Measurements from ENCODE around the gene TALDO1. TPM values are rescaled to one million over a fixed set of nuclear protein-coding genes. Genes with fewer than 3 reads are reported as not detected.
A peak's percentile ranks its signal among the peaks of the same experiment; 100 is the strongest.

TALDO1 gene
- total RNA-seq, 1 experiment from 2014 or later = 379 TPM

GRCh38 chr11:809287-810039 is 62.2 kb downstream of the TALDO1 start, which contains the start of gene RPLP2:
RPLP2 (plus strand) TSS chr11:809967; CDS start chr11:810235, 268 bp downstream.
- TF ChIP-seq CTCF (IDR thresholded peaks at IDR 0.05; ENCODE audit: unreplicated experiment) = no peak
- intact Hi-C loops (cut with micrococcal nuclease; ENCODE audit: unreplicated experiment) = no loop called here
- peak; percentile 97 for DNase-seq

GRCh38 chr11:810040-810567 is 62.8 kb downstream of the TALDO1 start:
- H3K9me3 Mint-ChIP-seq (ENCODE audit: low read depth, unreplicated experiment) = no peaks in the 10 kb centered on the region
- CTCF ChIA-PET = interaction anchor here (0.7 to 0.8 kb wide), 2 partner anchors 9 kb away, joined by 5 read pairs; no protein-coding TSS in a partner anchor
- TF ChIP-seq CTCF (IDR thresholded peaks at IDR 0.05; ENCODE audit: unreplicated experiment) = no peak
- no peak for DNase-seq
- intact Hi-C loops (cut with micrococcal nuclease; ENCODE audit: unreplicated experiment) = no loop called here
- H3K36me3 Mint-ChIP-seq (ENCODE audit: insufficient read depth, unreplicated experiment) = peaks cover 93% of the 10 kb centered on the region
- H3K27me3 Mint-ChIP-seq (ENCODE audit: unreplicated experiment) = no peaks in the 10 kb centered on the region
- H3K27ac Mint-ChIP-seq (ENCODE audit: unreplicated experiment) = peak overlapping the region; percentile 88
- BruUV-seq (replicated peaks) = TSS peak; percentile 68
- peak overlapping the region; percentile 94 for H3K4me3 Mint-ChIP-seq (ENCODE audit: low read depth, unreplicated experiment)
- peaks cover 19% of the 10 kb centered on the region for H3K4me1 Mint-ChIP-seq (ENCODE audit: low read depth, unreplicated experiment)

More at GRCh38 chr11:809287-810039, 62.2 kb downstream of the TALDO1 start, which contains the start of gene RPLP2:
- Mint-ChIP-seq H3K4me3 (ENCODE audit: low read depth, unreplicated experiment) (peak within 1 kb of the TSS; percentile 94), H3K27me3 (ENCODE audit: unreplicated experiment) (no peaks in the 10 kb centered on the region), H3K4me1 (ENCODE audit: low read depth, unreplicated experiment) (peaks cover 19% of the 10 kb centered on the region), H3K9me3 (ENCODE audit: low read depth, unreplicated experiment) (no peaks in the 10 kb centered on the region), H3K27ac (ENCODE audit: unreplicated experiment) (peak within 1 kb of the TSS; percentile 88), H3K36me3 (ENCODE audit: insufficient read depth, unreplicated experiment) (peaks cover 92% of the 10 kb centered on the region)
- BruUV-seq (replicated peaks) = no TSS peak
- CTCF ChIA-PET = interaction anchor here (0.8 to 1.2 kb wide), 2 partner anchors 9 to 10 kb away, joined by 3 to 5 read pairs; partner anchors contain the start of gene PNPLA2

- no peaks in the 10 kb centered on the region for H3K9me3 Mint-ChIP-seq (ENCODE audit: low read depth, unreplicated experiment)
- CTCF ChIA-PET = interaction anchor here (0.6 kb wide), 1 partner anchor 206 kb away, joined by 3 read pairs; no protein-coding TSS in a partner anchor
- peak overlapping the region; percentile 88 for H3K27ac Mint-ChIP-seq (ENCODE audit: unreplicated experiment)
- peak overlapping the region; percentile 94 for H3K4me3 Mint-ChIP-seq (ENCODE audit: low read depth, unreplicated experiment)
- no peak for TF ChIP-seq CTCF (IDR thresholded peaks at IDR 0.05; ENCODE audit: unreplicated experiment)
- no peaks in the 10 kb centered on the region for H3K27me3 Mint-ChIP-seq (ENCODE audit: unreplicated experiment)
- peaks cover 19% of the 10 kb centered on the region for H3K4me1 Mint-ChIP-seq (ENCODE audit: low read depth, unreplicated experiment)
- H3K36me3 Mint-ChIP-seq (ENCODE audit: insufficient read depth, unreplicated experiment) = peaks cover 88% of the 10 kb centered on the region
- BruUV-seq (replicated peaks) = no TSS peak
- intact Hi-C loops (cut with micrococcal nuclease; ENCODE audit: unreplicated experiment) = no loop called here
- DNase-seq = no peak
Measured at GRCh38 chr11:811446-812245, 64.4 kb downstream of the TALDO1 start.

- CTCF ChIA-PET = no interaction called here
- Mint-ChIP-seq H3K27ac (ENCODE audit: unreplicated experiment) (peak overlapping the region; percentile 88), H3K36me3 (ENCODE audit: insufficient read depth, unreplicated experiment) (peaks cover 84% of the 10 kb centered on the region), H3K4me1 (ENCODE audit: low read depth, unreplicated experiment) (peaks cover 19% of the 10 kb centered on the region), H3K9me3 (ENCODE audit: low read depth, unreplicated experiment) (no peaks in the 10 kb centered on the region), H3K4me3 (ENCODE audit: low read depth, unreplicated experiment) (peak overlapping the region; percentile 94), H3K27me3 (ENCODE audit: unreplicated experiment) (no peaks in the 10 kb centered on the region)
- DNase-seq = no peak
- BruUV-seq (replicated peaks) = no TSS peak
- no peak for TF ChIP-seq CTCF (IDR thresholded peaks at IDR 0.05; ENCODE audit: unreplicated experiment)
- intact Hi-C loops (cut with micrococcal nuclease; ENCODE audit: unreplicated experiment) = no loop called here
Measured at GRCh38 chr11:812390-812789, 65.1 kb downstream of the TALDO1 start.
